ENCODE data around the gene SRD5A2.
"Not testable (repeated sequence)": the region's sequence is repeated elsewhere in the genome, so short reads cannot be mapped to it uniquely, and the experiment has no call there.

SRD5A2 gene

DNA sequence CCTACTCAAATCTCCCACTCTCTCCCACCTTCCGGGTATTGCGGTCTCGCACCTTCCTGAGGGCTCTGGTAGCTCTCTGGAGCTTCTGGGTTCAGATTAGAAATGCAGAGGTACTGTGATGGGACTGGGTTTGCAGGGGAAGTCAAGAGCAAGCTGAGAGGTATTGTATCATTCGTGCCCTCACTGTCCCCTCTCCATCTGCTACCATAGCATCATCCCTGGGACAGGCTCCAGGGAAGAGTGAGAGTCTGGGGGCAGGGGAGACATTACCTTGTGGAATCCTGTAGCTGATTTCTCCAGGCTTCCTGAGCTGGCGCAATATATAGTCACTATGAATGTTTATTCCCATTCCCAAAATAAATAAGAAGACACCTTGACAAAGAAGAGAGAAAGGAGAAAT, 49.6 kb downstream of the SRD5A2 start:
- DNase-seq = no peak

DNA sequence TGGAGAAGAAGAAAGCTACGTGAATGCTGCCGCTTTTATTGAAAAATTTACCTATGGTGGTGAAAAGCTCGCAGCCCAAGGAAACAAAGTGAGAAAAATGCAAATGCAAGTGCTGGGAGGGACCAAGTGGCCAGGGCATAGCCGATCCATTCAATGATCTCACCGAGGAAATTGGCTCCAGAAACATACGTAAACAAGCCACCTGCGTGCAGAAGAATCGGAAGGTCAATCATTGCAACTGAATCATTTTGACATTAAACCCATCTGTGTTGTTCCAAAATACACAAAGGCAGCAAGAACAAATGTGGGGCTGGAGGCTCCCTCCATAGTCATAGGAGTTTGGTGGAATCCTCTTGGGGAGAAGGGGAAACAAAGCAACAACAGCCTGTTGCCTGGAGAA, 51.5 kb downstream of the SRD5A2 start:
- DNase-seq = no peak

DNA sequence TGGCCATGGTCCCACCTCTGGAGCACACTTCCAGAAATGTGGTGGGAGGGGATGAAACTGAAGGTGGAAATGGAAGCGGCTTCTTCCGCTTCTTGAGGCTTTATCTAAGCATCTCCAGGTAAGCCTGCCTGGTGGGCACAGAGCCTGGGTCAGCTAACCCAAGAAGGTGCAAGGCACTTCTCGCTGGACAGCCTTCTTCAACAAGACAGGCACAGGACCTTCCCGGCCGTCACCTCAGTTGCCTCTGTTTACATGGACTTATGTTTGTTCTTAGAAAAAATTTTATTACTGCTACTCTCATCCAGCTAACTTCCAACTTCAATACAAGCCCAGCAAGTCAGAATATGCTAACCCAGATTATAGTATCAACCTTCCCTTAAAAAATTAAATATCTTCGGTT, 51.9 kb downstream of the SRD5A2 start:
- DNase-seq = no peak

DNA sequence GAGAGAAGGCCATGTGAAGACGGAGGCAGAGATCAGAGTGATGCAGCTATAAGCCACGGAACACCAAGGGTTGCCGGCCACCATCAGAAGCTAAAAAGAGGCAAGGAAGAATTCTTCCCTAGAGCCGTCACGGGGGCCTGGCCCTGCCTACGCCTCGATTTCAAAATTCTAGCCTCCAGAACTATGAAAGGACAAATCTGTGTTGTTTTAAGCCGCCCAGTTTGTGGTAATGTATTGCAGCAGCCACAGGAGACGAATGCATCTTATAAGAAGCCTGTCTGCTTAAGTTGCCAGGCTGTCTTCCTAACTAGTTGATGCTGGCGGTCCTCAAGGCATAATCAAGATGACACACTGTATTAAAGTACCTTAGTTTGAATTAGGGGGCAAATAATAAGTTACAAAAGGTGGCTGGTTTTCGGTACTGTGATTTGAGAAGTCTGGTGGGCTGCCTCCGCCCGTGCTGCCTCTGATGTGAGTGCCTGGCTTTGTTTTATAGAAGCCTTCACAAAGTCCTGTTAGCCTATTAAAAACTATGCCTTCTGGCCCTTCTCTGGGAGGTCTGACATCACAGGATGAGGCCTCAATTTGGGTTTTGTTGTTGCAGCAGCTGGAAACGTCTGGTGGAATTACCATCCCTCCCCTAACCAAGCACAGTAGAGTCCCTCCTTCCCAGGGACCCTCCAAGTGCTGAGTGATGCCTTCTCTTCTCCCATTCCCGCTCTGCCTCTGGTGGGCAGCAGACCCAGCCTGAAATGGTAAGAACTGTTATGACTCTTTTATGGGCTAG, 53.6 kb downstream of the SRD5A2 start:
- DNase-seq = no peak

DNA sequence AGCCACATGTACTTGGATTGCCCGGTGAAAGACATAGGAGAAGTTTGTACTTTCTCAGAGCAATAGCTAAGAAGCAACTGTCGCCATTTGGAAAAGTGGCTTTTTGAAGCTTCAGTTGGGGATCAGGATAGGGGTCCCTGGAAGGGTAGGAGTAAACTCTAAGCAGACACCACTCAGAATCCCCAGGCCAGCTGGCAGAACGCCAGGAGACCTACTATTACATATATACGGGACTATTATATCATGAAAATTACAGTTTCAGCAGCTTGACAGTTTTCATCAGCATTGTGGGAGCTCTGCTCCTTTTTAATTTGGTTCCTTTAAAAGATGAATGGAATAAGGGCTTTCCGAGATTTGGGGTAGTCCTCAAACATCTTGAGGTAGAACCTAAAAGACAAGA, 54.9 kb downstream of the SRD5A2 start:
- no peak for DNase-seq

DNA sequence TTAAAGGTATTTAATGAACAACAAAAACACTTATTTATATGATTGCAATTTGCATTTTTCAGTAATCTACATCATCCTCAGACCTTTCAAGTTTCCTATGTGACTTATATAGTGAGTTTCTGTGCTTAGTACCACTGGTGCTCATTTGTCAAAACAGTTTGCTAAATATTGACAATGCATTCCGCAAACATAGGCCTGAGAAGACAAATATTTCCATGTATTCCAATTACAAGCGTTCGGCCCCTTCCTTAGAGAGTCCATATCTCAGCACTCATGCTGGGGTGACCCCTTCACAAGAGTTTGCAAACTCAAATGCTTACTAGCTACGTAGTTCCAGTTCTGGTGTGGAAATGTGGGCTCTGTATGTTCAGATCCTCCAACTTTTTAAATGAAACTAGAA, 56.1 kb downstream of the SRD5A2 start:
- DNase-seq = no peak

DNA sequence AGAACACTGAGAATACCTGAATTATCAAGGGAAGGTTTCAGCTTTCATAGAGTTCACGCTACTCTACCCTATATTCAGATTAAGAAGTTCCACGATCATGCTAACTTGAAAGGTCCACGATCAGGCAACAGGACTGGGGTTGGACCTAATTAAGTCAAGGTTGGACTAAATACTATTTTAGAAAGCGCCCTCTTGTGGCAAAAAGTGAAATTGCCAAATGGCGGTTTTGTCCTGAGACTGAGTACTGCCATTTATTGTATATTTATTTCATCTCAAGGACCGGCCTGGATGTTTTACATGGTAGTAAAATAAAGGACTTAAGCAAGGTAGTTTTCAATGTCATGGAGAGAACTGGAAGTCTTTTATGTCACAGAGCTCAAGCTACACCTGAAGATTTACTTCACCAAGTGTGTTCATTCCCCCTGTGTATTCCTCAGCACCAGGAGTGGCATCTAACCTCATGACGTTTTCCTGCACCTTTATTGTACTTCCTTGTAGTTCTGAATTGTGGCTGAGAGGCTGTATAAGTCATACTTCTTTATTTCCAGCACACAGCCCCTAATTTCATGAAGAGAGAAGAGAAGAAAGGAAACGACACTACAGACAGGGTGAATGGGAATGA, 56.8 kb downstream of the SRD5A2 start:
- DNase-seq = peak; percentile 57

DNA sequence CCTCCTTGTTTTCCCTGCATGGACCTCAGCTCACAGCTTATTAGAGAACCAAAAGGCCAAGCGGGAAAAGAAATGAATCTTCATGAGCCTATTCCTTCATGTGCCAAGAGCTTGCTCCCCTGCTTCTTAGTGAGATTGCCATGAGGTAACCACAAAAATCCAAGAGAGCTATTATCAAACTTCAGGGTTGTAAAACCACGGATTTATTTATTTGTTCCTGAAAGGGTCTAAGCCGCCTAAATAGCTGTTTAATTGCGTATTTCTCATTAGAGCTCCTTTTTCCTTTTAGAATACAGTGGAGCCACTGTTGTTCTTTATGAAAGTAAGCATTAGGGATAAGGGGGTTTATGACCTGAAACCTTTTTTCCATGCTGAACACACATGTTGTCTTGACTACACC, 58.0 kb downstream of the SRD5A2 start:
- peak; percentile 5 for DNase-seq

DNA sequence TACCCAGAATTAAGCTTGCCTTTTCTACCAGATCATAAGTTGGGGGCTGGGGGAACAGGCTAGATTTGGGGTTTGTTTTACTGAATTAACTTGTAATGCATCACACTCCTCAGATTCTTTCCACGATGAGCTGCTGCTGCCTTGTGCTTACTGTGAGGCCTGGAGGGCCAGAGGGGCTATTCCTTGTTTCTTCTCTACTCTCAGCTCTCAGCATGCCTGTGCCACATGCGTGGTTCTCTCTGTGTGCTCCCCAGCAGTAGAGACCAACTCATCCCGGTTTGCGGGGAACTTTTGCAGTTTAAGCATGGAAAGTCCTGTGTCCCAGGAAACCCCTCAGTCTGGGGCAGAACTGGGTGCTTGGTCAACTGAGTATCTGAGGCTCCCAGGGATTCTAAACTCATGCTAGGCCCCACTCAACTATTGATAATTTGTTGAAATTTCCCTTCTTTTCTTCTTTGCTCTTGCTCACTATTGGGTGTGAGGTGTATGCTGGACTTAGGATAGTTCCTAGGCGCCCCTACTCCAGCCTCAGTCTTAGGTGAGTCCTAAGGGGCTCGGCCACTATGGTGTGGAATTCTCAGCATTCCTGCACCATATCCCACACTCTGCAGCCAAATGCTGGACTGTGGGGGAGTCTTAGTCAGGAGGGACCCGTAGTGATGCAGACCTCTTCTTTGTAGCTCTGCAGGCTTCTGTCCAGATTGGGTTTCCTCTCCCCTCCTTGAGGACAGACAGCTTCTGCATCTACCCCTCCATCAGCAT, 63.1 kb downstream of the SRD5A2 start:
- DNase-seq = no peak

DNA sequence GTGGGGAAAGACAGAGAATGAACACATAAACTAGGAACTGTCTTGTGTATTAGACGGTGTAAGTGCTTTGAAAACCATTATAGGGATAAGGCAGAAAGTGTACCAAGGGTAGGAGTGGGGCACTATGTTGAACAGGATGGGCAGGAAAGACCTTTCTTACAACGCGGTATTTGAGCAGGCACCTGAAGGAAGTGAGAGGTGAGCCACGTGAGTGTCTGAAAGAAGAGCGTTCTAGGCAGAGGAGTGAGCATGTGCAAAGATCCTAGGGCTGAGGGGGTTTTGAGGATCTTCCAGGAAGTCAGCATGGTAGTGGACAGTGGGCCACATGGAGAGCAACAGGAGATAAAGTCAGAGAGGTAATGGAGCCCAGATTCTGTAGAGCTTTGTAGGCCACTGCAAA, 65.2 kb downstream of the SRD5A2 start:
- DNase-seq = no peak

DNA sequence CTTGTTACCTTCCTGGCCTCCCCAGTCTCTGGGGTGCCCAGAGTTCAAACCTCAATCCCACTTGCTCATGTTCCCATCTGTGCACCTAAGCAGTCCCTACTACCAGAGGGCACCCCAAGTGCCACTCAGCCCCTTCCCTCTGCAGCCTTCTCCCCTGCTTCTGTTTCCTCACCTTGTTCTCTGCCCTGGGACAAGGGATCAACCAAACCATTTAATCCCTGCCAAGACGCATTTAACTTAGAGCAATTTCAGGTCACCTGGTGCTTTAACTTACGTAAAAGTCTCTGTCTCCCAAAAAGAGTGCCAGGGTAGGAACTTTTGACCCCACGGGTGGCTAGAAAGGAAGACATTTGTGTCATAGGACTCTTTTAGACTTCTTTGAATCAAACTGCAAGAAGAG, 67.2 kb downstream of the SRD5A2 start:
- no peak for DNase-seq

DNA sequence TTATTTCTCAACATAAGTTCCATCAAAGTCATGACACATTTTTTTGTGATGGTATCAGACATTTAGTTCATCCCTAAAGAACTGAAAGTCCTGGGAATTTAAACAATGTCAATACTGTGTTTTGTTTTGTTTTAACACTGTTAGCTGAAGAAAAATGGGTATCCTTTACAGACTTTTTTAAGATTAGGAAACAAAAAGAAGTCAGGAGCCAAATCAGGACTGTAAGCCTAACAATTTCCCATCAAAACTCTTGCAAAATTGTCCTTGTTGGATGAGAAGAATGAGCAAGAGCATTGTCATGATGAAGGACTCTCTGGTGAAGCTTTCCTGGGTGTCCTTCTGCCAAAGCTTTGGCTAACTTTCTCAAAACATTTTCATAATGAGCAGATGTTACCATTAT, 69.4 kb downstream of the SRD5A2 start:
- DNase-seq = no peak

DNA sequence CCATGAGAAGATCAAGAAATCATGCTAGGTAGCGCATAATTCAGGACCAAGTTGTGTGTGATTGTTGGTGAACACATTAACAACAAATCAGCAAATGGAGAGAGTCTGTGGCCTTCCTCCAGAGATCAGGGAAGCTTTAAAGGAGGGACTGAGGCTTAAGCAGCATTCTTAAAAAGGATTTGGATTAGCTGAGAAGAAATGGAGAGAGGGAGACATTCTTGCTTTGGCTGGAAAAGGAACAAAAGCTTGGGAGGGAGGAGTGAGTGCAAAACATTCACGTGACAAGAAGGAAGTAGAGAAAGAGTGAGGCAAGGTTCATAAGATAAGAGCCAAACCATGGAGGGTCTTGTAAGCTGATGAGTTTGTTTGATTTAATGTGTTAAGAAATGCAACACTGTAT, 75.6 kb downstream of the SRD5A2 start:
- DNase-seq = no peak

DNA sequence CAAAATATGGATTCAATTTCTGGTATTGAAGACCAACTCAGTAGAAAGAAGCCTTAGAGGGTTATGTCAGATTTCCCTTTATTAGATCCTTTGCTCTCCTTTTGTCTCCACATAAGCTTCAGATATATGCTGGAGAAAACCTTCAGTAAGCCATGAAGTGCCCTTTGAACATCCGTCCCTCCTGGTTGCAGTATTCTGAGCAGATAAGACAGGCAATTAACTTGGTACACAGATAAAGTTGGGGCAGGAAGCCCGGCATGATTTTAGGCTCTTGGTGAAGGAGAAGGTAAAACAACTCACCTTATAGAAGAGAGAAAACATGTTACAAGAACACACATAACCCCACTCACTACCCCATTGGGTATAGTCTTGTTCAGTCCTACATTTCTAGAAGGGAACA, 76.4 kb downstream of the SRD5A2 start:
- no peak for DNase-seq

DNA sequence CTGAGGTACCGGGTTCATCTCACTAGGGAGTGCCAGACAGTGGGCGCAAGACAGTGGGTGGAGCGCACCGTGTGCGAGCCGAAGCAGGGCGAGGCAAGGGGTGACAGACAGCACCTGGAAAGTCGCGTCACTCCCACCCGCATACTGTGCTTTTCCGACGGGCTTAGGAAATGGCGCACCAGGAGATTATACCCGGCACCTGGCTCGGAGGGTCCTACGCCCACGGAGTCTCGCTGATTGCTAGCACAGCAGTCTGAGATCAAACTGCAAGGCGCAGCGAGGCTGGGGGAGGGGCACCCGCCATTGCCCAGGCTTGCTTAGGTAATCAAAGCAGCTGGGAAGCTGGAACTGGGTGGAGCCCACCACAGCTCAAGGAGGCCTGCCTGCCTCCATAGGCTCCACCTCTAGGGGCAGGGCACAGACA, 84.3 kb downstream of the SRD5A2 start:
- not testable (repeated sequence) for DNase-seq

DNA sequence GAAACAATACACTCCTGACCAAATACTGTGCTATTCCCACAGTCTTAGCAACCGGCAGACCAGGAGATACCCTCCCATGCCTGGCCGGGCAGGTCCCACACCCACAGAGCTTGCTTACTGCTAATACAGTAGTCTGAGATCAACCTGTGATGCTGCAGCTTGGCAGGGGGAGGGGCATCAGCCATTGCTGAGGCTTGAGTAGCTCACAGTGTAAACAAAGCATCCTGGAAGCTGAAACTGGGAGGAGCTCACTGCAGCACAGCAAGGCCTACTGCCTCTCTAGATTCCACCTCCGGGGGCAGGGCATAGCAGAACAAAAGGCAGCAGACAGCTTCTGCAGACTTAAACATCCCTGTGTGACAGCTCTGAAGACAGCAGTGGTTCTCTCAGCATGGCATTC, 91.4 kb downstream of the SRD5A2 start:
- DNase-seq = peak; percentile 50

DNA sequence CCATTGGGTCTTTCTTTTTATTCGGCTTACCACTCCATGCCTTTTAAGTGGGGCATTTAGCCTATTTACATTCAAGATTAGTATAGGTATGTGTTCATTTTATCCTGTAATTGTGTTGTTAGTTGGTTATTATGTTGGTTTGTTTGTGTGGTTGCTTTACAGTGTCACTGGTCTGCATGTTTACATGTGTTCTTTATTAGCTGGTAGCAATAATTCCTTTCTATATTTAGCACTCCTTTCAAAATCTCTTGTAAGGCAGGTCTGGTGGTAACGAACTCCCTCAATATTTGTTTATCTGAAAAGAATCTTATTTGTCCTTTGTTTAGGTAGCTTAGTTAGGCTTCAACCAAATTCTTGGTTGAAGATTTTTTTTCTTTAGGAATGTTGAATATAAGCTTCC, 97.5 kb downstream of the SRD5A2 start:
- DNase-seq = no peak

DNA sequence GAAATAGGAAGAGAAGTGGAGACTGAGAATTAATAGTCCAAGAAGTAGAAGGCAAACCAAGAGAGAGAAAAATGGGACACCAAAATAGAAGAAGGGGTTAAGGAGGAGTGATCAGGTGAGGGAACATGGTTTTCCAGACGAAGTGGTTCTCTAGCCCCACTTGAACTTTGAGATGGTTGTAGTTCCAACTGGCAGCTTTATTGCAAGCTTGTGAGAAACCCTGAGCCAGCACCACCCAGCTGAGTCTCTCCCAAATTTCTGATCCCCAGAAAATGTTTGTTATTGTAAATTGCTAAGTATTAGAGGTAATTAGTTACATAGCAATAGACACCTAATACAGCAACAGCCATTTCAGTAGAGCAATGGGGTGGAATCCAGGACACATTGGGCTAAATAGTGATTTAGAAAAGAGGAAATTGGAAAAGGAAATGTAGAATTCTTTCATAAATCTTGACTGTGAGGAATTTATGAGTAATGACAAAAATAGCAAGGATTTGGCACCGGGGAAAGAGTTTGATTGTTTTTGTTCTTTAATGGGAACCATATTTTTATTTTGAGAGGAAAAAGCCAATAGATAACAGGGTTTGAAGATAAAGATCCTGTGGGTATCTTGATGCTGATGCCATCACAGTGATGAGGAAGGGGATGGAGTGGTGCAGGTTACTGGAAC, 104.1 kb downstream of the SRD5A2 start:
- DNase-seq = peak; percentile 76

DNA sequence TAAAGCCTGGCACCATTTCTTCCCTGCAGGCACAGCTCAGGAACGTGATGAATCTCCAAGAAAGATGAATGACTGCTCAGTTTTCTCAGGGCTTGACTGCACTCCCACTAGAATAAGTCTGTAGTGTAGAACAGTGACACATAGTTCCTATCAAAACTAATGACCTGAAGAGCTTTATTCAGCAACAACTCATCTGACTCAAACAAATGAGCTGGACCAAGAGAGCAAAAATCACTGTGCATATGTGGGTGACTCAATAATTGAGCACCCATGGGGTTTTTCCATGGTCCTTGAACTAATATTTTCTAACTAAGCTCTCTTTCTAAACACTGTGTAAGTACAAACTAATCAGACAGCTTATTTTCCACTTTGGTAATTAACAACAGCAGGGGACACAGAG, 105.0 kb downstream of the SRD5A2 start:
- DNase-seq = peak; percentile 79

DNA sequence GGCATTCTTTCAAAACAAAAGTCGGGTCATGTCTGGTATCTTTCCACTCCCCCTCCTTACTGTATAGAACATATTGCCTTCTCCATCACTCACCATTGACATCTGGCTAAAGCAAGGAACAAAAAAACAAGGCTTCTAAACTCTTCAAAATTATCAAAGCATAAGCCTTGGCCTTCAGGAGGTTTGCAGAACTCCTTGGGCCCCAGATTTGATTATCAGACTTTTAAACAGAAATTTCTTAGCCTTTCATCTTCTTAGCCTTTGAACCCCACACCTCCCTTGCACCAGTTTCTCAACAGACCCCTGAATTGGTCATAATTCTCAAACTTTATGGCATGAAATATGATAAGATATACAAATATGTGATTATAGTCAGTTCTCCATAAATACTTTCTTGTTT, 106.4 kb downstream of the SRD5A2 start:
- no peak for DNase-seq

All from fibroblast of skin of right biceps (primary cell).